ENCODE measurements around the gene PIGN. TPM values are rescaled to one million over a fixed set of nuclear protein-coding genes. Genes with fewer than 3 reads are reported as not detected.

The PIGN gene
- total and polyA plus RNA-seq, 2 of the 8 experiments (the other 6 are each of a cell fraction or from before 2014, with no cell fraction given) = 20.9 to 26.3 TPM

- no peak overlapping the region for H4K91ac ChIP-seq (replicated peaks; ENCODE audit: insufficient read length, low read length)
- H3K18ac ChIP-seq (ENCODE audit: extremely low read depth, low read length) = no peak overlapping the region
- H3K27ac ChIP-seq (ENCODE audit: low read depth, low read length) = no peak overlapping the region
- H2BK12ac ChIP-seq (ENCODE audit: low read depth, low read length) = no peak overlapping the region
- no peaks in the 10 kb centered on the region for H3K79me1 ChIP-seq (ENCODE audit: low read depth, low read length)
- H3K23ac ChIP-seq (ENCODE audit: insufficient read length) = no peak overlapping the region
- H3K23me2 ChIP-seq (ENCODE audit: low read depth, low read length) = no peaks in the 10 kb centered on the region
- 0 out of 7 replicates have a peak, but pooled peaks cover 0 to 3% (median 0%) of the 10 kb centered on the region in 4 experiments for H3K4me1 ChIP-seq (replicated peaks in 1 of 4; ENCODE audit: control insufficient read depth in 3 of 4, insufficient read depth in 4 of 4, low read length in 3 of 4)
- no peak overlapping the region for H4K5ac ChIP-seq (ENCODE audit: insufficient read length, low read depth, low read length)
- no peak overlapping the region for H3K4me3 ChIP-seq (ENCODE audit: extremely low read depth in 1 of 4, insufficient read depth in 2 of 4, low read depth in 3 of 4, low read length in 4 of 4)
- TF ChIP-seq SAP30 (IDR thresholded peaks at IDR 0.05; ENCODE audit: insufficient read depth, insufficient replicate concordance, low read length) (no peak), GTF2F1 (IDR thresholded peaks at IDR 0.05; ENCODE audit: borderline replicate concordance, low read depth, low read length) (no peak), HDAC6 (IDR thresholded peaks at IDR 0.05; ENCODE audit: low read depth, low read length) (no peak), TAF7 (optimal IDR thresholded peaks at IDR 0.05; ENCODE audit: borderline replicate concordance, low read depth, low read length) (no peak), BACH1 (IDR thresholded peaks at IDR 0.05; ENCODE audit: low read length) (no peak), FOSL1 (IDR thresholded peaks at IDR 0.05; ENCODE audit: insufficient read depth, low read depth, low read length) (no peak), PHF8 (conservative IDR thresholded peaks at IDR 0.05; ENCODE audit: low read depth, low read length) (no peak), ZNF274 (IDR thresholded peaks at IDR 0.05; ENCODE audit: borderline replicate concordance, extremely low read depth, low read length) (no peak), KDM5A (IDR thresholded peaks at IDR 0.05; ENCODE audit: low read length) (no peak), TEAD4 (IDR thresholded peaks at IDR 0.05; ENCODE audit: low read depth, low read length) (no peak)
- TF ChIP-seq, protein P1, sequence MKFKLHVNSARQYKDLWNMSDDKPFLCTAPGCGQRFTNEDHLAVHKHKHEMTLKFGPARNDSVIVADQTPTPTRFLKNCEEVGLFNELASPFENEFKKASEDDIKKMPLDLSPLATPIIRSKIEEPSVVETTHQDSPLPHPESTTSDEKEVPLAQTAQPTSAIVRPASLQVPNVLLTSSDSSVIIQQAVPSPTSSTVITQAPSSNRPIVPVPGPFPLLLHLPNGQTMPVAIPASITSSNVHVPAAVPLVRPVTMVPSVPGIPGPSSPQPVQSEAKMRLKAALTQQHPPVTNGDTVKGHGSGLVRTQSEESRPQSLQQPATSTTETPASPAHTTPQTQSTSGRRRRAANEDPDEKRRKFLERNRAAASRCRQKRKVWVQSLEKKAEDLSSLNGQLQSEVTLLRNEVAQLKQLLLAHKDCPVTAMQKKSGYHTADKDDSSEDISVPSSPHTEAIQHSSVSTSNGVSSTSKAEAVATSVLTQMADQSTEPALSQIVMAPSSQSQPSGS (IDR thresholded peaks at IDR 0.05; ENCODE audit: low read length) = no peak
- TF ChIP-seq, protein P2, sequence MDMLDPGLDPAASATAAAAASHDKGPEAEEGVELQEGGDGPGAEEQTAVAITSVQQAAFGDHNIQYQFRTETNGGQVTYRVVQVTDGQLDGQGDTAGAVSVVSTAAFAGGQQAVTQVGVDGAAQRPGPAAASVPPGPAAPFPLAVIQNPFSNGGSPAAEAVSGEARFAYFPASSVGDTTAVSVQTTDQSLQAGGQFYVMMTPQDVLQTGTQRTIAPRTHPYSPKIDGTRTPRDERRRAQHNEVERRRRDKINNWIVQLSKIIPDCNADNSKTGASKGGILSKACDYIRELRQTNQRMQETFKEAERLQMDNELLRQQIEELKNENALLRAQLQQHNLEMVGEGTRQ (IDR thresholded peaks at IDR 0.05; ENCODE audit: low read length) = no peak
- H2BK5ac ChIP-seq (ENCODE audit: low read depth, low read length) = no peak overlapping the region
- no peak overlapping the region for H3K4ac ChIP-seq (replicated peaks; ENCODE audit: insufficient read length, low read depth, low read length)
- no peak overlapping the region for H3K56ac ChIP-seq (replicated peaks; ENCODE audit: insufficient read length, low read depth, low read length)
- no peaks in the 10 kb centered on the region for H3K27me3 ChIP-seq (replicated peaks in 1 of 4; ENCODE audit: control insufficient read depth in 3 of 4, extremely low read depth in 1 of 4, insufficient read depth in 3 of 4, low read length in 3 of 4)
- no peak overlapping the region for H2BK120ac ChIP-seq (replicated peaks; ENCODE audit: low read depth, low read length)
- no peak overlapping the region for H3K4me2 ChIP-seq (ENCODE audit: insufficient read depth in 1 of 2, low read depth in 2 of 2, low read length in 2 of 2)
- peaks cover 31 to 39% of the 10 kb centered on the region in 2 experiments for H3K9me3 ChIP-seq (ENCODE audit: insufficient read depth in 2 of 2, low read depth in 1 of 2, low read length in 1 of 2)
- no peak overlapping the region for H3K14ac ChIP-seq (ENCODE audit: insufficient read length)
- no peak overlapping the region for H2AFZ ChIP-seq (ENCODE audit: low read length)
- no peak overlapping the region for H2BK15ac ChIP-seq (ENCODE audit: low read length)
- ChIA-PET CTCF (ENCODE audit: partially characterized antibody) (no interaction called here), POLR2A (ENCODE audit: partially characterized antibody) (interaction anchor here (0.9 kb wide), 1 partner anchor 14 kb away, joined by 3 read pairs; no protein-coding TSS in a partner anchor)
- H2BK20ac ChIP-seq (ENCODE audit: low read length) = no peak overlapping the region
- no peak overlapping the region for H2AK5ac ChIP-seq (ENCODE audit: low read depth, low read length)
- no peaks in the 10 kb centered on the region for H4K20me1 ChIP-seq (replicated peaks in 1 of 2; ENCODE audit: control insufficient read depth in 1 of 2, insufficient read depth in 2 of 2, low read length in 2 of 2)
- FAIRE-seq = no peak
- H4K8ac ChIP-seq (ENCODE audit: extremely low read depth, insufficient read depth, low read length) = no peak overlapping the region
- no peak overlapping the region for H3K9ac ChIP-seq (replicated peaks in 1 of 4; ENCODE audit: extremely low read depth in 1 of 4, low read depth in 3 of 4, low read length in 3 of 4)
- DNase-seq (ENCODE audit: low read depth in 1 of 2, low spot score in 2 of 2) = no peak
- H3K79me2 ChIP-seq (ENCODE audit: control insufficient read depth in 1 of 2, insufficient read depth in 2 of 2, low read length in 2 of 2) = no peaks in the 10 kb centered on the region
- peaks cover 0 to 11% (median 5%) of the 10 kb centered on the region in 4 experiments; a peak in 3 of 8 replicates for H3K36me3 ChIP-seq (ENCODE audit: control insufficient read depth in 2 of 4, insufficient read depth in 4 of 4, low read length in 3 of 4)
These were observed 187.9 kb downstream of the PIGN start for GRCh38 chr18:61998957-61999356.

Measured in H1 (cell line).